Measurements from ENCODE around the gene RNF145.

GRCh38 chr5:159195775-159196174 lies 13.6 kb downstream of the RNF145 start:
- TF ChIP-seq CTCF (IDR thresholded peaks at IDR 0.05), result no peak
- TF ChIP-seq EZH2 (IDR thresholded peaks at IDR 0.05; ENCODE audit: borderline replicate concordance, insufficient read depth, low read depth, low read length, poor library complexity, severe bottlenecking), result no peak
